Activated T-cell treated with anti-CD3 and anti-CD28 coated beads, Interleukin-2, amount 50 U/mL, for 24 hours (primary cell): ENCODE data around the gene DLGAP4.
A peak's percentile ranks its signal among the peaks of the same experiment; 100 is the strongest.

Source experiments
- DNase-seq: peaks from one replicate; pipeline ENCODE4 v3.0.0-alpha.2; 2020
- H3K27ac Mint-ChIP-seq: 2 replicates; pipeline ENCODE4 v1.8.0; 2020; ENCODE audit warnings: mild to moderate bottlenecking, mixed read lengths
- H3K27me3 Mint-ChIP-seq: 2 replicates; pipeline ENCODE4 v1.8.0; 2020; ENCODE audit warnings: mixed read lengths
- H3K36me3 Mint-ChIP-seq: 2 replicates; pipeline ENCODE4 v1.8.0; 2020; ENCODE audit warnings: low read depth, mixed read lengths
- H3K4me1 Mint-ChIP-seq: 2 replicates; pipeline ENCODE4 v1.8.0; 2020; ENCODE audit warnings: low read depth, mixed read lengths
- H3K4me3 Mint-ChIP-seq: 2 replicates; pipeline ENCODE4 v1.8.0; 2020; ENCODE audit warnings: mild to moderate bottlenecking, moderate library complexity, mixed read lengths
- H3K9me3 Mint-ChIP-seq: 2 replicates; pipeline ENCODE4 v1.8.0; 2020; ENCODE audit warnings: mixed read lengths

DLGAP4 gene

GRCh38 chr20:36320261-36320897 lies 14.2 kb downstream of the DLGAP4 start:
- Mint-ChIP-seq H3K36me3 (no peaks in the 10 kb centered on the region), H3K9me3 (peaks cover 10% of the 10 kb centered on the region), H3K4me1 (no peaks in the 10 kb centered on the region), H3K4me3 (no peak overlapping the region), H3K27ac (no peak overlapping the region), H3K27me3 (peaks cover 3% of the 10 kb centered on the region)
- no peak for DNase-seq

- Mint-ChIP-seq H3K27me3 (peaks cover 3% of the 10 kb centered on the region), H3K36me3 (no peaks in the 10 kb centered on the region), H3K9me3 (peaks cover 14% of the 10 kb centered on the region), H3K4me3 (no peak overlapping the region), H3K27ac (no peak overlapping the region), H3K4me1 (no peaks in the 10 kb centered on the region)
- DNase-seq: no peak
Observed at GRCh38 chr20:36320898-36321695, 15.0 kb downstream of the DLGAP4 start.

GRCh38 chr20:36322131-36322530 lies 16.0 kb downstream of the DLGAP4 start:
- no peaks in the 10 kb centered on the region for H3K4me1 Mint-ChIP-seq
- H3K36me3 Mint-ChIP-seq: no peaks in the 10 kb centered on the region
- H3K27me3 Mint-ChIP-seq: peaks cover 3% of the 10 kb centered on the region
- H3K27ac Mint-ChIP-seq: no peak overlapping the region
- DNase-seq: no peak
- peaks cover 17% of the 10 kb centered on the region for H3K9me3 Mint-ChIP-seq
- H3K4me3 Mint-ChIP-seq: no peak overlapping the region

- H3K36me3 Mint-ChIP-seq: no peaks in the 10 kb centered on the region
- peaks cover 40% of the 10 kb centered on the region for H3K27me3 Mint-ChIP-seq
- no peaks in the 10 kb centered on the region for H3K4me1 Mint-ChIP-seq
- DNase-seq: no peak
- no peak overlapping the region for H3K4me3 Mint-ChIP-seq
- H3K9me3 Mint-ChIP-seq: peaks cover 10% of the 10 kb centered on the region
- H3K27ac Mint-ChIP-seq: no peak overlapping the region
Observed at GRCh38 chr20:36330091-36330490, 24.0 kb downstream of the DLGAP4 start.

- Mint-ChIP-seq H3K27ac (no peak overlapping the region), H3K4me1 (no peaks in the 10 kb centered on the region), H3K4me3 (no peak overlapping the region), H3K27me3 (peaks cover 52% of the 10 kb centered on the region), H3K36me3 (no peaks in the 10 kb centered on the region), H3K9me3 (peaks cover 2% of the 10 kb centered on the region)
- no peak for DNase-seq
Observed at GRCh38 chr20:36331209-36331608, 25.1 kb downstream of the DLGAP4 start.

- DNase-seq: no peak
- Mint-ChIP-seq H3K27me3 (peaks cover 67% of the 10 kb centered on the region), H3K4me1 (no peaks in the 10 kb centered on the region), H3K36me3 (no peaks in the 10 kb centered on the region), H3K4me3 (no peak overlapping the region), H3K27ac (no peak overlapping the region), H3K9me3 (no peaks in the 10 kb centered on the region)
Observed at GRCh38 chr20:36333841-36334240, 27.7 kb downstream of the DLGAP4 start.

GRCh38 chr20:36334281-36335205 lies 28.4 kb downstream of the DLGAP4 start:
- Mint-ChIP-seq H3K4me3 (no peak overlapping the region), H3K9me3 (no peaks in the 10 kb centered on the region), H3K36me3 (no peaks in the 10 kb centered on the region), H3K27ac (no peak overlapping the region), H3K4me1 (peaks cover 1% of the 10 kb centered on the region), H3K27me3 (peaks cover 68% of the 10 kb centered on the region)
- DNase-seq: no peak

- Mint-ChIP-seq H3K36me3 (no peaks in the 10 kb centered on the region), H3K27ac (no peak overlapping the region), H3K4me3 (no peak overlapping the region), H3K27me3 (peaks cover 71% of the 10 kb centered on the region), H3K4me1 (peaks cover 7% of the 10 kb centered on the region), H3K9me3 (no peaks in the 10 kb centered on the region)
- no peak for DNase-seq
Observed at GRCh38 chr20:36335206-36335870, 29.2 kb downstream of the DLGAP4 start.

GRCh38 chr20:36336204-36336603 lies 30.1 kb downstream of the DLGAP4 start:
- Mint-ChIP-seq H3K36me3 (no peaks in the 10 kb centered on the region), H3K4me3 (no peak overlapping the region), H3K27ac (no peak overlapping the region), H3K9me3 (no peaks in the 10 kb centered on the region), H3K4me1 (peaks cover 7% of the 10 kb centered on the region), H3K27me3 (peaks cover 71% of the 10 kb centered on the region)
- no peak for DNase-seq

- no peak overlapping the region for H3K4me3 Mint-ChIP-seq
- no peak overlapping the region for H3K27ac Mint-ChIP-seq
- H3K9me3 Mint-ChIP-seq: no peaks in the 10 kb centered on the region
- peaks cover 66% of the 10 kb centered on the region for H3K27me3 Mint-ChIP-seq
- H3K4me1 Mint-ChIP-seq: peaks cover 7% of the 10 kb centered on the region
- no peaks in the 10 kb centered on the region for H3K36me3 Mint-ChIP-seq
- no peak for DNase-seq
Observed at GRCh38 chr20:36336954-36337704, 31.0 kb downstream of the DLGAP4 start.

- no peak for DNase-seq
- H3K36me3 Mint-ChIP-seq: no peaks in the 10 kb centered on the region
- no peak overlapping the region for H3K27ac Mint-ChIP-seq
- H3K9me3 Mint-ChIP-seq: no peaks in the 10 kb centered on the region
- H3K4me1 Mint-ChIP-seq: peaks cover 7% of the 10 kb centered on the region
- H3K4me3 Mint-ChIP-seq: no peak overlapping the region
- peaks cover 59% of the 10 kb centered on the region for H3K27me3 Mint-ChIP-seq
Observed at GRCh38 chr20:36337886-36338285, 31.7 kb downstream of the DLGAP4 start.

- H3K4me3 Mint-ChIP-seq: no peak overlapping the region
- H3K4me1 Mint-ChIP-seq: peaks cover 7% of the 10 kb centered on the region
- no peak overlapping the region for H3K27ac Mint-ChIP-seq
- peaks cover 40% of the 10 kb centered on the region for H3K27me3 Mint-ChIP-seq
- no peaks in the 10 kb centered on the region for H3K36me3 Mint-ChIP-seq
- no peaks in the 10 kb centered on the region for H3K9me3 Mint-ChIP-seq
- DNase-seq: peak; percentile 35
Observed at GRCh38 chr20:36339646-36340592, 33.8 kb downstream of the DLGAP4 start.

GRCh38 chr20:36340593-36340990 lies 34.5 kb downstream of the DLGAP4 start:
- Mint-ChIP-seq H3K27me3 (peaks cover 33% of the 10 kb centered on the region), H3K4me1 (peaks cover 7% of the 10 kb centered on the region), H3K4me3 (no peak overlapping the region), H3K9me3 (no peaks in the 10 kb centered on the region), H3K27ac (no peak overlapping the region), H3K36me3 (no peaks in the 10 kb centered on the region)
- DNase-seq: no peak
